Myometrial cell (primary cell): Measurements from ENCODE around the gene VAV3. TPM values are rescaled to one million over a fixed set of nuclear protein-coding genes. Genes with fewer than 3 reads are reported as not detected.

Source experiments
- total RNA-seq: library from RNA; depleted of rRNA; stranded (reverse); fragments of >200 nt; gene quantifications from 2 replicates; pipeline ENCODE4 v1.2.3, GENCODE V29; 2015

VAV3 gene, protein sequence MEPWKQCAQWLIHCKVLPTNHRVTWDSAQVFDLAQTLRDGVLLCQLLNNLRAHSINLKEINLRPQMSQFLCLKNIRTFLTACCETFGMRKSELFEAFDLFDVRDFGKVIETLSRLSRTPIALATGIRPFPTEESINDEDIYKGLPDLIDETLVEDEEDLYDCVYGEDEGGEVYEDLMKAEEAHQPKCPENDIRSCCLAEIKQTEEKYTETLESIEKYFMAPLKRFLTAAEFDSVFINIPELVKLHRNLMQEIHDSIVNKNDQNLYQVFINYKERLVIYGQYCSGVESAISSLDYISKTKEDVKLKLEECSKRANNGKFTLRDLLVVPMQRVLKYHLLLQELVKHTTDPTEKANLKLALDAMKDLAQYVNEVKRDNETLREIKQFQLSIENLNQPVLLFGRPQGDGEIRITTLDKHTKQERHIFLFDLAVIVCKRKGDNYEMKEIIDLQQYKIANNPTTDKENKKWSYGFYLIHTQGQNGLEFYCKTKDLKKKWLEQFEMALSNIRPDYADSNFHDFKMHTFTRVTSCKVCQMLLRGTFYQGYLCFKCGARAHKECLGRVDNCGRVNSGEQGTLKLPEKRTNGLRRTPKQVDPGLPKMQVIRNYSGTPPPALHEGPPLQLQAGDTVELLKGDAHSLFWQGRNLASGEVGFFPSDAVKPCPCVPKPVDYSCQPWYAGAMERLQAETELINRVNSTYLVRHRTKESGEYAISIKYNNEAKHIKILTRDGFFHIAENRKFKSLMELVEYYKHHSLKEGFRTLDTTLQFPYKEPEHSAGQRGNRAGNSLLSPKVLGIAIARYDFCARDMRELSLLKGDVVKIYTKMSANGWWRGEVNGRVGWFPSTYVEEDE
- not detected in 2 replicates for total RNA-seq

GRCh38 chr1:107965110-107965991 is at the start of gene VAV3:
Gene VAV3, minus strand, starts transcription at chr1:107965180. Its CDS starts 311 bp downstream, at chr1:107964869.

Other genes starting within 250 kb of the VAV3 start
- gene SLC25A24, start 235.2 kb upstream of the VAV3 start, total RNA-seq: 28.3 and 34.9 TPM in 2 replicates